A549 (cell line): ENCODE results near the gene PRKCG. TPM values are rescaled to one million over a fixed set of nuclear protein-coding genes. Genes with fewer than 3 reads are reported as not detected.

Source experiments
- ATAC-seq, 2 experiments: fragments of 200-7000 bp in 1 of 2; fragments of >200 bp in 1 of 2; cut with Nextera tagmentation in 1 of 2; cut with Tn5 transposase in 1 of 2; 3 replicates each; pipeline versions ENCODE4 v1.8.0 to v1.9.1; 2018 to 2020; ENCODE audit warnings: mild to moderate bottlenecking in 1 of 2, moderate library complexity in 1 of 2
- CTCF ChIA-PET: fragments of 300-600 bp; sonication (Branson Sonifier 250); formaldehyde crosslinking; extraction: SDS; loops from one replicate; lab custom pipeline; 2021; ENCODE audit warnings: antibody characterized with exemption, inconsistent platforms; lab: Yijun Ruan, JAX
- POLR2A ChIA-PET: fragments of 350-600 bp; formaldehyde crosslinking; extraction: SDS; loops from one replicate; lab custom pipeline; 2021; ENCODE audit warnings: antibody characterized with exemption, inconsistent platforms; lab: Yijun Ruan, JAX
- DNase-seq, 2 experiments: peaks; one replicate each; pipeline versions ENCODE4 v3.0.0 to v3.0.0-alpha.2; 2011 to 2016; ENCODE audit warnings: low read depth in 1 of 2, low spot score in 1 of 2
- FAIRE-seq: peaks from 2 replicates; lab custom pipeline; 2011; peaks lifted over from hg19 to GRCh38; lab: Jason Lieb, UNC
- H3K27ac ChIP-seq, 2 experiments: fragments of >200 bp; sonication (Bioruptor Twin); formaldehyde crosslinking; 3 replicates each; pipeline ENCODE4 v1.5.1; 2016 to 2017
- H3K4me1 ChIP-seq: fragments of >200 bp; sonication (Bioruptor Twin); formaldehyde crosslinking; 3 replicates; pipeline ENCODE4 v1.6.1; 2016
- H3K4me2 ChIP-seq: fragments of >200 bp; sonication (Bioruptor Twin); formaldehyde crosslinking; 3 replicates; pipeline ENCODE4 v1.6.1; 2016
- H3K4me3 ChIP-seq: fragments of >200 bp; sonication (Bioruptor Twin); formaldehyde crosslinking; 3 replicates; pipeline ENCODE4 v1.5.1; 2016
- H3K9me3 ChIP-seq: fragments of >200 bp; sonication (Bioruptor Twin); formaldehyde crosslinking; 3 replicates; pipeline ENCODE4 v1.6.1; 2016
- BHLHE40 ChIP-seq: IDR thresholded peaks from 2 replicates; pipeline ENCODE4 v1.6.1; 2012; ENCODE audit warnings: low read depth, low read length, inconsistent platforms
- CBX2 ChIP-seq: fragments of 200-600 bp; sonication (generic); IDR thresholded peaks from 2 replicates; pipeline ENCODE4 v1.6.1; 2016; ENCODE audit warnings: low read depth, mild to moderate bottlenecking, borderline replicate concordance
- CBX8 ChIP-seq: fragments of 200-600 bp; sonication (generic); IDR thresholded peaks from 2 replicates; pipeline ENCODE4 v1.6.1; 2016
- CEBPB ChIP-seq, 2 experiments: fragments of >200 bp in 1 of 2; sonication (Bioruptor Twin) in 1 of 2; formaldehyde crosslinking in 1 of 2; IDR thresholded peaks; 2 replicates each; pipeline ENCODE4 v1.6.1; 2012 to 2016
- EHF ChIP-seq: fragments of 250-450 bp; sonication (Bioruptor Pico); IDR thresholded peaks from 2 replicates; pipeline ENCODE4 v1.5.0; 2020; ENCODE audit warnings: mild to moderate bottlenecking
- EHMT2 ChIP-seq: fragments of 200-600 bp; sonication (generic); IDR thresholded peaks from 2 replicates; pipeline ENCODE4 v1.6.1; 2016; ENCODE audit warnings: antibody characterized with exemption, low read depth, mild to moderate bottlenecking, moderate library complexity
- EP300 ChIP-seq, 2 experiments: fragments of >200 bp; sonication (Bioruptor Twin); formaldehyde crosslinking; IDR thresholded peaks; 2 replicates in 1 of 2; 3 replicates in 1 of 2; pipeline ENCODE4 v1.6.1; 2016 to 2017
- ESRRA ChIP-seq: fragments of 150-350 bp; IDR thresholded peaks from 2 replicates; pipeline ENCODE4 v1.6.1; 2014; ENCODE audit warnings: mild to moderate bottlenecking, low read length, borderline replicate concordance
- FOXS1 ChIP-seq: fragments of 250-450 bp; sonication (Bioruptor Pico); IDR thresholded peaks from 2 replicates; pipeline ENCODE4 v1.5.0; 2020; ENCODE audit warnings: mild to moderate bottlenecking, moderate library complexity
- HDAC2 ChIP-seq: fragments of 200-600 bp; sonication (generic); IDR thresholded peaks from 2 replicates; pipeline ENCODE4 v1.6.1; 2016
- HEYL ChIP-seq: fragments of 250-450 bp; sonication (Bioruptor Pico); IDR thresholded peaks from 2 replicates; pipeline ENCODE4 v1.8.0; 2021; ENCODE audit warnings: mild to moderate bottlenecking, moderate library complexity
- HOXB13 ChIP-seq: fragments of 250-450 bp; sonication (Bioruptor Pico); IDR thresholded peaks from 2 replicates; pipeline ENCODE4 v1.5.0; 2020; ENCODE audit warnings: low read depth, mild to moderate bottlenecking, moderate library complexity
- JUN ChIP-seq, 2 experiments: fragments of >200 bp; sonication (Bioruptor Twin); formaldehyde crosslinking; IDR thresholded peaks; 2 replicates in 1 of 2; 3 replicates in 1 of 2; pipeline ENCODE4 v1.6.1; 2016 to 2017
- JUNB ChIP-seq: fragments of >200 bp; sonication (Bioruptor Twin); formaldehyde crosslinking; IDR thresholded peaks from 2 replicates; pipeline ENCODE4 v1.6.1; 2016
- KDM1A ChIP-seq: fragments of 200-600 bp; sonication (generic); IDR thresholded peaks from 2 replicates; pipeline ENCODE4 v1.6.1; 2016; ENCODE audit warnings: low read depth, mild to moderate bottlenecking
- KDM5A ChIP-seq: fragments of 200-600 bp; sonication (generic); IDR thresholded peaks from 2 replicates; pipeline ENCODE4 v1.6.1; 2016; ENCODE audit warnings: antibody characterized with exemption, mild to moderate bottlenecking
- MAFK ChIP-seq: fragments of 450-650 bp; IDR thresholded peaks from 2 replicates; pipeline ENCODE4 v1.6.1; 2014; ENCODE audit not compliant: partially characterized antibody
- MAZ ChIP-seq: fragments of 150-350 bp; IDR thresholded peaks from 2 replicates; pipeline ENCODE4 v1.6.1; 2014; ENCODE audit warnings: antibody characterized with exemption, low read depth, low read length, borderline replicate concordance
- MYC ChIP-seq: IDR thresholded peaks from 2 replicates; pipeline ENCODE4 v1.6.1; 2012; ENCODE audit warnings: mild to moderate bottlenecking, inconsistent platforms, low read length, improper control_type of control experiment, borderline replicate concordance
- NFE2L2 ChIP-seq: fragments of 150-350 bp; conservative IDR thresholded peaks from 2 replicates; pipeline ENCODE4 v1.6.1; 2014; ENCODE audit warnings: low read length
- NR3C1 ChIP-seq: fragments of >200 bp; sonication (Bioruptor Twin); formaldehyde crosslinking; IDR thresholded peaks from 3 replicates; pipeline ENCODE4 v1.6.1; 2017
- PHF8 ChIP-seq: fragments of 200-600 bp; sonication (generic); IDR thresholded peaks from 2 replicates; pipeline ENCODE4 v1.6.1; 2016; ENCODE audit warnings: low read depth, mild to moderate bottlenecking, antibody characterized with exemption, moderate library complexity, borderline replicate concordance
- POLR2A ChIP-seq: IDR thresholded peaks from 2 replicates; pipeline ENCODE4 v1.6.1; 2012; ENCODE audit warnings: mild to moderate bottlenecking, low read length
- RAD21 ChIP-seq, 2 experiments: fragments of >200 bp in 1 of 2; sonication (Bioruptor Twin) in 1 of 2; formaldehyde crosslinking in 1 of 2; IDR thresholded peaks in 1 of 2; conservative IDR thresholded peaks in 1 of 2; 2 replicates in 1 of 2; 3 replicates in 1 of 2; pipeline ENCODE4 v1.6.1; 2012 to 2018; ENCODE audit warnings: inconsistent platforms in 1 of 2
- RARB ChIP-seq: fragments of 250-450 bp; sonication (Bioruptor Pico); IDR thresholded peaks from 2 replicates; pipeline ENCODE4 v1.8.0; 2021; ENCODE audit warnings: mild to moderate bottlenecking, moderate library complexity
- RCOR1 ChIP-seq: fragments of 150-350 bp; IDR thresholded peaks from 2 replicates; pipeline ENCODE4 v1.6.1; 2014; ENCODE audit warnings: antibody characterized with exemption, low read length, low read depth
- SMC3 ChIP-seq: fragments of >200 bp; sonication (Bioruptor Twin); formaldehyde crosslinking; IDR thresholded peaks from 3 replicates; pipeline ENCODE4 v1.6.1; 2018; ENCODE audit warnings: inconsistent platforms
- SREBF2 ChIP-seq: fragments of 450-650 bp; IDR thresholded peaks from 2 replicates; pipeline ENCODE4 v1.6.1; 2014; ENCODE audit warnings: mild to moderate bottlenecking, moderate library complexity
- ZC3H11A ChIP-seq: fragments of 450-650 bp; IDR thresholded peaks from 2 replicates; pipeline ENCODE4 v1.6.1; 2014; ENCODE audit warnings: antibody characterized with exemption, mild to moderate bottlenecking
- ZNF302 ChIP-seq: fragments of 250-450 bp; sonication (Bioruptor Pico); IDR thresholded peaks from 2 replicates; pipeline ENCODE4 v1.9.0; 2021; ENCODE audit warnings: inconsistent platforms, mild to moderate bottlenecking, moderate library complexity
- ZSCAN20 ChIP-seq: fragments of 250-450 bp; sonication (Bioruptor Pico); IDR thresholded peaks from 2 replicates; pipeline ENCODE4 v1.8.0; 2022; ENCODE audit warnings: mild to moderate bottlenecking, moderate library complexity
- WGBS: methylation state at CpG from one replicate; pipeline ENCODE4 v1.1.6; 2017; ENCODE audit errors: missing lambda C conversion rate; 5-methylcytosine and 5-hydroxymethylcytosine counted together
- polyA plus RNA-seq, 4 experiments: library from polyadenylated mRNA; depleted of rRNA in 3 of 4; stranded (reverse); fragments of >200 nt; fragmentation: RNase III in 1 of 4; extraction: RNeasy Plus Mini Kit Qiagen cat#74134 plus additional on column Dnase treatment in 1 of 4; gene quantifications; 2 replicates in 3 of 4; 3 replicates in 1 of 4; pipeline ENCODE4 v1.2.3, GENCODE V29; 2011 to 2017
- TF ChIP-seq, protein P1 (sequence below): fragments of 250-450 bp; sonication (Bioruptor Pico); IDR thresholded peaks from 2 replicates; pipeline ENCODE4 v1.5.0; 2021; ENCODE audit warnings: mild to moderate bottlenecking, moderate library complexity, borderline replicate concordance
- TF ChIP-seq, protein P2 (sequence below): fragments of >200 bp; sonication (Bioruptor Twin); formaldehyde crosslinking; IDR thresholded peaks from 3 replicates; pipeline ENCODE4 v1.5.1; 2016
- TF ChIP-seq, protein P3 (sequence below): fragments of 250-450 bp; sonication (Bioruptor Pico); IDR thresholded peaks from 2 replicates; pipeline ENCODE4 v1.5.0; 2020; ENCODE audit warnings: low read depth, mild to moderate bottlenecking, moderate library complexity
- TF ChIP-seq, protein P4 (sequence below): fragments of >200 bp; sonication (Bioruptor Twin); formaldehyde crosslinking; IDR thresholded peaks from 2 replicates; pipeline ENCODE4 v1.6.1; 2016
- TF ChIP-seq, protein P5 (sequence below): fragments of 150-350 bp; IDR thresholded peaks from 2 replicates; pipeline ENCODE4 v1.6.1; 2014; ENCODE audit warnings: low read depth, mild to moderate bottlenecking, low read length

Gene PRKCG
- polyA plus RNA-seq, 2 of the 4 experiments (the other 2 are of a cell fraction): 0.61 to 0.81 TPM

DNA sequence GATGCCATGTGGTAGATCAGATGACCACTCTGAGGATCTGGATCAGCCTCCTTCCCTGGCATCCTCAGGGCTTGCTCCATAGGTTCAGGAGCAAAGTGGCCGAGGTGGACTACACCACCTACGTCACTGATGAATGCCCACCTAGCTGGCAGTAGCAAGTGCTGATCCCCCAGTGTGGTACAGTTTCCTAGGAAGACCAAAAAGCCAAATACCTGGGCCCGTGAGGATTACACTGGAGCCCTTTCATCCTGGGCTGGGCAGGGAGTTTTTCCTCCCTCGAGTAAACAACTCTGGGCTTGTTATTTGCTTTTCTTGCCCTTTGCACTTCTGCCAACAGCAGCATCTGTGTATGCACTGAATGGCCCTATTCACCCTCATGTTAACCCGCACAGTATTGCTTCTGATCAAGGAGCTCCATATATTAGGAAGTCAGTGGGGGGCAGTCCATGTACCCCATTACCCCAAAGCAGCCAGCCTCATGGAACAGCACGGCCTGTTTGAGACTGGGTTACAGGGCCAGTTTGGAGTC is 17.6 kb upstream of the PRKCG start:
- Histone ChIP-seq H3K4me2 (peak overlapping the region; percentile 93), H3K4me1 (peaks cover 29% of the 10 kb centered on the region), H3K4me3 (0 out of 3 replicates have a peak overlapping the region, but pooled peaks have one; percentile 69), H3K9me3 (no peaks in the 10 kb centered on the region), H3K27ac (peak overlapping the region; percentile 94)
- FAIRE-seq: peak; percentile 92
- 3% methylated on average over 6 of the region's 6 CpGs for WGBS
- ATAC-seq: peak; percentile 10 to 18; a peak in 4 of 6 replicates
- DNase-seq: peak; percentile 79 to 93
- POLR2A ChIA-PET: no interaction called here
- CTCF ChIA-PET: interaction anchor here (1.0 to 3.9 kb wide), 7 partner anchors 12 to 233 kb away, joined by 3 to 27 read pairs (median 6); partner anchors contain the start of gene PRKCG
- TF ChIP-seq SMC3 (peak; percentile 22; the same call in 1 of the 3 replicates), RCOR1 (no peak), EP300 (IDR thresholded peaks at IDR 0.05) (peak in 1 of 2 experiments; percentile 67; a peak in 2 of 5 replicates), POLR2A (no peak), SREBF2 (no peak), FOXS1 (CRISPR knock-in tag) (peak; percentile 62; the same call in 1 of the 2 replicates), ZNF302 (peak; percentile 58), EHMT2 (no peak), BHLHE40 (0 out of 2 replicates have a peak, but pooled peaks have one; percentile 28), HOXB13 (CRISPR knock-in tag) (no peak), MAZ (no peak), ZSCAN20 (CRISPR knock-in tag) (0 out of 2 replicates have a peak, but pooled peaks have one; percentile 12), CBX8 (no peak), KDM5A (no peak), CBX2 (no peak), JUNB (0 out of 2 replicates have a peak, but pooled peaks have one; percentile 26), HEYL (CRISPR knock-in tag) (no peak; the same call in 1 of the 2 replicates), NFE2L2 (no peak), MYC (no peak), PHF8 (no peak), ESRRA (0 out of 2 replicates have a peak, but pooled peaks have one; percentile 49), MAFK (peak; percentile 36), RAD21 (conservative IDR thresholded peaks at IDR 0.05 in 1 of 2, IDR thresholded peaks at IDR 0.05 in 1 of 2) (peak in 1 of 2 experiments; percentile 30; a peak in 2 of 5 replicates), RARB (peak; percentile 59; the same call in 1 of the 2 replicates), JUN (IDR thresholded peaks at IDR 0.05) (peak in 1 of 2 experiments; percentile 59; a peak in 1 of 5 replicates), KDM1A (no peak), CEBPB (IDR thresholded peaks at IDR 0.05) (peak in 1 of 2 experiments; percentile 57; a peak in 2 of 4 replicates), NR3C1 (no peak), EHF (CRISPR knock-in tag) (peak; percentile 51), HDAC2 (no peak), ZC3H11A (no peak)
- TF ChIP-seq, protein P1, sequence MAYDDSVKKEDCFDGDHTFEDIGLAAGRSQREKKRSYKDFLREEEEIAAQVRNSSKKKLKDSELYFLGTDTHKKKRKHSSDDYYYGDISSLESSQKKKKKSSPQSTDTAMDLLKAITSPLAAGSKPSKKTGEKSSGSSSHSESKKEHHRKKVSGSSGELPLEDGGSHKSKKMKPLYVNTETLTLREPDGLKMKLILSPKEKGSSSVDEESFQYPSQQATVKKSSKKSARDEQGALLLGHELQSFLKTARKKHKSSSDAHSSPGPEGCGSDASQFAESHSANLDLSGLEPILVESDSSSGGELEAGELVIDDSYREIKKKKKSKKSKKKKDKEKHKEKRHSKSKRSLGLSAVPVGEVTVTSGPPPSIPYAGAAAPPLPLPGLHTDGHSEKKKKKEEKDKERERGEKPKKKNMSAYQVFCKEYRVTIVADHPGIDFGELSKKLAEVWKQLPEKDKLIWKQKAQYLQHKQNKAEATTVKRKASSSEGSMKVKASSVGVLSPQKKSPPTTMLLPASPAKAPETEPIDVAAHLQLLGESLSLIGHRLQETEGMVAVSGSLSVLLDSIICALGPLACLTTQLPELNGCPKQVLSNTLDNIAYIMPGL (CRISPR knock-in tag): peak; percentile 61; the same call in 1 of the 2 replicates
- TF ChIP-seq, protein P2, sequence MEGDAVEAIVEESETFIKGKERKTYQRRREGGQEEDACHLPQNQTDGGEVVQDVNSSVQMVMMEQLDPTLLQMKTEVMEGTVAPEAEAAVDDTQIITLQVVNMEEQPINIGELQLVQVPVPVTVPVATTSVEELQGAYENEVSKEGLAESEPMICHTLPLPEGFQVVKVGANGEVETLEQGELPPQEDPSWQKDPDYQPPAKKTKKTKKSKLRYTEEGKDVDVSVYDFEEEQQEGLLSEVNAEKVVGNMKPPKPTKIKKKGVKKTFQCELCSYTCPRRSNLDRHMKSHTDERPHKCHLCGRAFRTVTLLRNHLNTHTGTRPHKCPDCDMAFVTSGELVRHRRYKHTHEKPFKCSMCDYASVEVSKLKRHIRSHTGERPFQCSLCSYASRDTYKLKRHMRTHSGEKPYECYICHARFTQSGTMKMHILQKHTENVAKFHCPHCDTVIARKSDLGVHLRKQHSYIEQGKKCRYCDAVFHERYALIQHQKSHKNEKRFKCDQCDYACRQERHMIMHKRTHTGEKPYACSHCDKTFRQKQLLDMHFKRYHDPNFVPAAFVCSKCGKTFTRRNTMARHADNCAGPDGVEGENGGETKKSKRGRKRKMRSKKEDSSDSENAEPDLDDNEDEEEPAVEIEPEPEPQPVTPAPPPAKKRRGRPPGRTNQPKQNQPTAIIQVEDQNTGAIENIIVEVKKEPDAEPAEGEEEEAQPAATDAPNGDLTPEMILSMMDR: no peak
- TF ChIP-seq, protein P3, sequence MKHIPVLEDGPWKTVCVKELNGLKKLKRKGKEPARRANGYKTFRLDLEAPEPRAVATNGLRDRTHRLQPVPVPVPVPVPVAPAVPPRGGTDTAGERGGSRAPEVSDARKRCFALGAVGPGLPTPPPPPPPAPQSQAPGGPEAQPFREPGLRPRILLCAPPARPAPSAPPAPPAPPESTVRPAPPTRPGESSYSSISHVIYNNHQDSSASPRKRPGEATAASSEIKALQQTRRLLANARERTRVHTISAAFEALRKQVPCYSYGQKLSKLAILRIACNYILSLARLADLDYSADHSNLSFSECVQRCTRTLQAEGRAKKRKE (CRISPR knock-in tag): peak; percentile 90
- TF ChIP-seq, protein P4, sequence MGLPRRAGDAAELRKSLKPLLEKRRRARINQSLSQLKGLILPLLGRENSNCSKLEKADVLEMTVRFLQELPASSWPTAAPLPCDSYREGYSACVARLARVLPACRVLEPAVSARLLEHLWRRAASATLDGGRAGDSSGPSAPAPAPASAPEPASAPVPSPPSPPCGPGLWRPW: no peak
- TF ChIP-seq, protein P5, sequence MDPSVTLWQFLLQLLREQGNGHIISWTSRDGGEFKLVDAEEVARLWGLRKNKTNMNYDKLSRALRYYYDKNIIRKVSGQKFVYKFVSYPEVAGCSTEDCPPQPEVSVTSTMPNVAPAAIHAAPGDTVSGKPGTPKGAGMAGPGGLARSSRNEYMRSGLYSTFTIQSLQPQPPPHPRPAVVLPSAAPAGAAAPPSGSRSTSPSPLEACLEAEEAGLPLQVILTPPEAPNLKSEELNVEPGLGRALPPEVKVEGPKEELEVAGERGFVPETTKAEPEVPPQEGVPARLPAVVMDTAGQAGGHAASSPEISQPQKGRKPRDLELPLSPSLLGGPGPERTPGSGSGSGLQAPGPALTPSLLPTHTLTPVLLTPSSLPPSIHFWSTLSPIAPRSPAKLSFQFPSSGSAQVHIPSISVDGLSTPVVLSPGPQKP: no peak
